ENCODE measurements around the gene PRSS1. TPM values are rescaled to one million over a fixed set of nuclear protein-coding genes. Genes with fewer than 3 reads are reported as not detected.

The PRSS1 gene
- total and polyA plus RNA-seq, 2 experiments from 2014 or later, result not detected

- H3K27me3 ChIP-seq (ENCODE audit: insufficient read depth), result peaks cover 41% of the 10 kb centered on the region
- DNase-seq (ENCODE audit: low spot score) (no peak), ATAC-seq (no peak)
- no peaks in the 10 kb centered on the region for H4K20me1 ChIP-seq (replicated peaks; ENCODE audit: insufficient read depth)
- no peak overlapping the region for H3K4me2 ChIP-seq
- H3K4me3 Mint-ChIP-seq, result no peak overlapping the region
- H3K4me3 ChIP-seq, result no peak overlapping the region
- H2AFZ ChIP-seq, result no peak overlapping the region
- peaks cover 6% of the 10 kb centered on the region; the same call in 1 of the 3 replicates for H3K9me3 Mint-ChIP-seq
- H3K27ac Mint-ChIP-seq, result no peak overlapping the region
- no peaks in the 10 kb centered on the region for H3K79me2 ChIP-seq (replicated peaks; ENCODE audit: insufficient read depth)
- H3K4me1 ChIP-seq (ENCODE audit: insufficient read depth), result peaks cover 32% of the 10 kb centered on the region
- no peaks in the 10 kb centered on the region; the same call in 2 of the 3 replicates for H3K36me3 Mint-ChIP-seq (ENCODE audit: low read depth)
- H3K4me1 Mint-ChIP-seq, result peaks cover 35% of the 10 kb centered on the region
- H3K27ac ChIP-seq (ENCODE audit: low read depth), result no peak overlapping the region
- H3K36me3 ChIP-seq (ENCODE audit: insufficient read depth), result no peaks in the 10 kb centered on the region
- peaks cover 16% of the 10 kb centered on the region; the same call in 1 of the 2 replicates for H3K9me2 ChIP-seq (ENCODE audit: insufficient read depth)
- H3K27me3 Mint-ChIP-seq (ENCODE audit: insufficient read depth, low read depth, poor library complexity), result peaks cover 21% of the 10 kb centered on the region
- H3F3A ChIP-seq (replicated peaks; ENCODE audit: low read depth), result no peaks in the 10 kb centered on the region
- no peak for TF ChIP-seq STAT1 (IDR thresholded peaks at IDR 0.05; ENCODE audit: unreplicated experiment)
Measured at GRCh38 chr7:142793156-142793555, 43.9 kb downstream of the PRSS1 start.

- no peak overlapping the region for H2AFZ ChIP-seq
- H4K20me1 ChIP-seq (replicated peaks; ENCODE audit: insufficient read depth), result no peaks in the 10 kb centered on the region
- H3K4me2 ChIP-seq, result peak overlapping the region; percentile 94
- H3K27ac ChIP-seq (ENCODE audit: low read depth), result no peak overlapping the region
- peak overlapping the region; percentile 87 for H3K4me3 ChIP-seq
- H3K27ac Mint-ChIP-seq, result 0 out of 2 replicates have a peak overlapping the region, but pooled peaks have one; percentile 37
- peaks cover 16% of the 10 kb centered on the region; the same call in 1 of the 2 replicates for H3K9me2 ChIP-seq (ENCODE audit: insufficient read depth)
- TF ChIP-seq NANOG (IDR thresholded peaks at IDR 0.05; ENCODE audit: borderline replicate concordance), result peak; percentile 36; the same call in 1 of the 2 replicates
- TF ChIP-seq CTCF (conservative IDR thresholded peaks at IDR 0.05; ENCODE audit: low read depth in 2 of 2), result no peak
- 0 out of 2 replicates have a peak, but pooled peaks have one; percentile 3 for TF ChIP-seq ZNF462 (CRISPR knock-in tag; IDR thresholded peaks at IDR 0.05)
- 0 out of 2 replicates have a peak, but pooled peaks have one; percentile 44 for TF ChIP-seq ETS1 (IDR thresholded peaks at IDR 0.05)
- TF ChIP-seq CREB1 (CRISPR knock-in tag; IDR thresholded peaks at IDR 0.05; ENCODE audit: low read depth), result peak; percentile 26; the same call in 1 of the 2 replicates
- DNase-seq (ENCODE audit: low spot score) (peak; percentile 87), ATAC-seq (peak; percentile 19)
- no peaks in the 10 kb centered on the region for H3K36me3 ChIP-seq (ENCODE audit: insufficient read depth)
- peaks cover 35% of the 10 kb centered on the region for H3K27me3 Mint-ChIP-seq (ENCODE audit: insufficient read depth, low read depth, poor library complexity)
- H3K9me3 Mint-ChIP-seq, result peaks cover 6% of the 10 kb centered on the region; the same call in 1 of the 3 replicates
- peaks cover 56% of the 10 kb centered on the region for H3K4me1 Mint-ChIP-seq
- no peaks in the 10 kb centered on the region; the same call in 2 of the 3 replicates for H3K36me3 Mint-ChIP-seq (ENCODE audit: low read depth)
- H3K27me3 ChIP-seq (ENCODE audit: insufficient read depth), result peaks cover 63% of the 10 kb centered on the region
- H3F3A ChIP-seq (replicated peaks; ENCODE audit: low read depth), result no peaks in the 10 kb centered on the region
- H3K4me1 ChIP-seq (ENCODE audit: insufficient read depth), result peaks cover 49% of the 10 kb centered on the region
- H3K79me2 ChIP-seq (replicated peaks; ENCODE audit: insufficient read depth), result no peaks in the 10 kb centered on the region
- peak overlapping the region; percentile 86 for H3K4me3 Mint-ChIP-seq
Measured at GRCh38 chr7:142795339-142795863, 46.1 kb downstream of the PRSS1 start.

Measured in GM23338 (cell line).